ENCODE data around the gene TMTC1. TPM values are rescaled to one million over a fixed set of nuclear protein-coding genes. Genes with fewer than 3 reads are reported as not detected.

TMTC1 gene
- total RNA-seq, 1 donor from 2014 or later, result 33.2 TPM

DNA sequence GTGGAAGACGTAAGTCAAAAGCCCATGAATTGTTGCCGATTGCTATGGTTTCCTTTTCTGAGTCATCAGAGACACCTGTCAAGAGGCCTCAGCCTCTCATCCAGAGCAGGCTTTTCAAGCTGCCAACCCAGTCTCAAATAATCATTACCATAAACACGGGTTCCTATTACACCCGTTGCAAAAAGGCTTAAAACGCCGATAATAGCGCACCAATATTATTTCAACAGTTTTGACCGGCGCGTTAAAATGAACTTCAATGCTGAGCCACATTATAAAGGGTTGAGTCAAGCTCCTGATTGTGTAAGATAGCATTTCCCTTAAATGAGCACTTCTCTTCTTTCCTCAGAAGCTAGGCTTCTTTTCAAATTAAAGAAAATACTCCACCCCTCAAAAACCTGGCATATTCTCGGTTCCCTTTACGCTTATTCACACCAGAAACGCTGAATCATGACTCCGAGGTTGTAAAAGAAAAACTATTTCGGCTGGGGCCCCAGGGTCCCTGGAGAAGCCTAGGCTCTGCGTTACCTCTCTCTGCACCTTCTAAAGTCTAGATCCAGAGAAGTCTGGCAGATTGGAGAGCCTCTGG lies 1.4 kb downstream of the TMTC1 start:
- intact Hi-C loops (cut with DNase I), result loop anchor here (2.0 to 5.0 kb wide), 3 partner anchors 40 to 230 kb away; no protein-coding TSS in a partner anchor
- DNase-seq (ENCODE audit: low spot score), result no peak

GRCh38 chr12:29781705-29782266 lies 2.0 kb downstream of the TMTC1 start:
- intact Hi-C loops (cut with DNase I), result loop anchor here (2.0 to 5.0 kb wide), 3 partner anchors 39 to 229 kb away; no protein-coding TSS in a partner anchor

DNA sequence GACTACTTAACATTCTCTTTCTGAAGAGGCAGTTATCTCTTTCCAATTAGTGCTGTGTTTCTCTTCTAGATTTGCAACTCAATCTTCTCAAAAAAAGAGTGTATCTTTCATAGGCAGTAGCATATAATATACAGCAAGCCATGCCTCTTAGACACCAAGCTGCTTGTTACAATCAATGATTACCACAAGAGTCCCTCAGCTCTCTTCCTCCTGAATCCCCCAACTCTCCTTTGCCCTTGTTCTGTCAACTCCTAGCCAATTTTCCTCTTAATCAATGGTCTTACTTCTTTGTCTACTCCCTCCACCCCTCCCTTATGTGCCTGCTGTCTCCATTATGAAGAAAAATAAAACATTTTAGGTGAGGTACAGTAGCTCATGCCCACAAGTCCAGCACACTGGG lies 2.6 kb downstream of the TMTC1 start:
- intact Hi-C loops (cut with DNase I), result loop anchor here (5.0 kb wide), 1 partner anchor 229 kb away; no protein-coding TSS in a partner anchor
- DNase-seq (ENCODE audit: low spot score), result no peak

More at GRCh38 chr12:29781705-29782266, 2.0 kb downstream of the TMTC1 start:
- DNase-seq (ENCODE audit: low spot score), result no peak

- no peak for DNase-seq (ENCODE audit: low spot score)
- intact Hi-C loops (cut with DNase I), result loop anchor here (5.0 kb wide), 1 partner anchor 228 kb away; no protein-coding TSS in a partner anchor
Observed at GRCh38 chr12:29780084-29780483, 3.7 kb downstream of the TMTC1 start.

GRCh38 chr12:29778531-29778930 lies 5.2 kb downstream of the TMTC1 start:
- intact Hi-C loops (cut with DNase I), result no loop called here
- DNase-seq (ENCODE audit: low spot score), result no peak

GRCh38 chr12:29773076-29773475 lies 10.7 kb downstream of the TMTC1 start:
- intact Hi-C loops (cut with DNase I), result no loop called here
- no peak for DNase-seq (ENCODE audit: low spot score)

- intact Hi-C loops (cut with DNase I), result no loop called here
- DNase-seq (ENCODE audit: low spot score), result no peak
Observed at GRCh38 chr12:29771786-29772185, 12.0 kb downstream of the TMTC1 start.

- DNase-seq (ENCODE audit: low spot score), result no peak
- intact Hi-C loops (cut with DNase I), result no loop called here
Observed at GRCh38 chr12:29771165-29771564, 12.6 kb downstream of the TMTC1 start.

- intact Hi-C loops (cut with DNase I), result no loop called here
- DNase-seq (ENCODE audit: low spot score), result no peak
Observed at GRCh38 chr12:29769162-29769858, 14.4 kb downstream of the TMTC1 start.

DNA sequence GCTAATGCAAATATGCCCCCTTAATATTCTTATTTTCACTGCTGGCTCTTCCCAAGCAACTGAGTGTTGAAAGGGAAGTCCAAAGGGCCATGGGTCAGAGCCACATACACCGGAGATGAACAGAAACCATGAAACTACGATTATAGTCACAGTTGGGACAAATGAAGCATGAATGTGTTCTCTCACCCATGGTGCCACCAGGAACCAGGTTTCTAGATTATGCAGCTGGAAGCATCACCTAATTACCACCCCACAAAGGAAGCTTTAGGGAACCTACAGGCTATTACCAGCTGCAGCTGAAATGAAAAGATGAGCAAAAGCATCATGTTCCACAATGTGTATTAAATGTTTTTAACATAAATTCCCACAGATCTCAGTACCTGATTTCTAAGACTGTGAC lies 15.4 kb downstream of the TMTC1 start:
- no peak for DNase-seq (ENCODE audit: low spot score)
- intact Hi-C loops (cut with DNase I), result no loop called here

DNA sequence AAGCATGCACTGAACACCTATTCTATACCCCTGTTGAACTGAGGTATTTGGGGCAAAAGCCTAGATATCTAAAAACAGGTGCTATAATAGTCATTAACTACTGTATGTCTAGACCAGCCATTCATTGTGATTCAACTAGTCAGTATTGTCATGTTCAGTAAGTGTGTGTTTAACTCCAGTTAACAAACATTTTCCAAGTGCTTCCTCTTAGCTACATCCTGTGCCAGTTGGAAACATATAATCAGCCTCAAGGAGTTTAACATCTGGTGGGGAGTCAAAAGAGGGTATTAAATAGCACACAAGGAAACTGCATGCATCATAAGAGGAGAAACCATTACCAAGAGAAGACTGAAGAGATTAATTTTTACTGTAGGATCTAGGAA lies 20.4 kb downstream of the TMTC1 start:
- no peak for DNase-seq (ENCODE audit: low spot score)
- intact Hi-C loops (cut with DNase I), result no loop called here

GRCh38 chr12:29762637-29763300 lies 21.0 kb downstream of the TMTC1 start:
- intact Hi-C loops (cut with DNase I), result no loop called here
- DNase-seq (ENCODE audit: low spot score), result no peak

GRCh38 chr12:29759950-29760349 lies 23.8 kb downstream of the TMTC1 start:
- DNase-seq (ENCODE audit: low spot score), result no peak
- intact Hi-C loops (cut with DNase I), result no loop called here

- no peak for DNase-seq (ENCODE audit: low spot score)
- intact Hi-C loops (cut with DNase I), result no loop called here
Observed at GRCh38 chr12:29756741-29757390, 26.9 kb downstream of the TMTC1 start.

DNA sequence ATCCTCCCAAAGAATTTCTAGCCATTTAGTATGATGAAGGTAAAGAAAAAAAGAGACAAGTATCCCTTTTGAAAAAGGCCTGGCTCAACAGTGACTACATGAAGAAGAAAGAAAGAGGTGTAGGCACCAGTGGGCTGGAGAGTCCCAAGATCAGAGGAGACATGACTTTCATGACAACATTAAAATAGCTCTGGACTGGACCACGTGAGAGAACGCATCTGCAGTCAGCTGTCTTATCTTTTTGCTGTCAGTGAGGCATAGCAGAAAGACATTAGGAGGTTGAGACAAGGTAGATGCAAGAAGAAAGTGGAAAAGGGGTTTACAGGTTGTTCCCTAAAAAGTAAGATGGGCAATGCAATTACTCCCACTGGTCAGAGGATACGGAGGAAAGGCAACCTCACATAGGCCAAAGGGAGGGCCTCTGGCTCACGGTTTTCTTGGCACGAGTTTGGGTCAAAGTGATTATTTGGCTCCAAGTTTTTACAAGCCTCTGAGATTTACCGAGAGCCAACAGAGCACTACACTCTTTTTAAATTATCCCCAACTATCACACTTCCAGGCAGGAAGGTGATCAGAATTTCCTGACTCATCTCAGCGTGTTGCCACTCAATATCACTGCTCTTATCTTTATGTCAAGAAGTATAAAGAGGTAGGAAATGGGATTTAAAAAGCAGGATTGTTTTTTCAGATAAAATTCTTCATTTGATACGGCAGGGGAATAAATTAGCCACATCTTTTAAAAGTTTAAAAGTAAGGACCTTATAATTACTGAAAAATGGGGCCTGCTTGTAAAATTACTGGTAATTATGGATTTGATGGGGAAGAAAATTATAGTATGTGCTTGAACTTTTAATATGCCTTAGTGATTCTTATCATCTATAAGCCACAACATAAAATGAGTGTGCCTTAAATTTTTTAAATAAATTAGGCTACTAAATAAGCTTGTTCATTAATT lies 29.2 kb downstream of the TMTC1 start:
- no peak for DNase-seq (ENCODE audit: low spot score)
- intact Hi-C loops (cut with DNase I), result no loop called here

DNA sequence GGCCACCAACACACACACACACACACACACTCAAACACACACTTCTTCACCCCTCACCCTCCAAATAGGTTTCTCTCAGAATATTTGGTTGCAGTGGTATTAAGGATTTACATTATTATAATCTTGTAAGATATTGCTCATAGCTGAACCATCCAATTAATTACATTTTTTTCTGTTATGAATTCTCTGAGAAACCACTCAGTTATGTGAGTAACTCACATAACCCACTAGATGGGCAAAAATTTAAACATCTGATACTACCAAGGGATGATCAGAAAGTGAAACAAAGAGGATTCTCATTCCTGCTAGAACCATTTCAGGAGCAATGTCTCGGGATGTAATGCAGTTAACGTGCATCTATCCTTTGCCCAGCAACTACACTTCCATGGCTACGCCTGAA lies 31.6 kb downstream of the TMTC1 start:
- DNase-seq (ENCODE audit: low spot score), result no peak
- intact Hi-C loops (cut with DNase I), result no loop called here

- intact Hi-C loops (cut with DNase I), result no loop called here
- no peak for DNase-seq (ENCODE audit: low spot score)
Observed at GRCh38 chr12:29751676-29752075, 32.1 kb downstream of the TMTC1 start.

DNA sequence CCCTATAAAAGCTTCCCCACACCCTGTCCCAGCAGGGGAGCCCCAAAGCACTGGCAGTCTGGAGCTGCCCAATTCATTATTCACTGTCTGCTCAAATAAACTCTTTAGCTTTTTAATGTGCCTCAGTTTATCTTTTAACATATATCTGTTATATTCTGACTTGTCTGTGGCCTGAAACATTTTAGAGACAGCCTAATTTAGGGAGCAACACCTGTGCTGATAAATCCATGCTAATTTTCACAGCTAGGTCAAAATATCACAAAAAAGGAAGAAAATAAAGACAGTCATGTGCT lies 32.9 kb downstream of the TMTC1 start:
- intact Hi-C loops (cut with DNase I), result no loop called here
- no peak for DNase-seq (ENCODE audit: low spot score)

All from cardiac septum (tissue), 1 donor.